Measurements from ENCODE around the gene KRTAP12-2.

DNA sequence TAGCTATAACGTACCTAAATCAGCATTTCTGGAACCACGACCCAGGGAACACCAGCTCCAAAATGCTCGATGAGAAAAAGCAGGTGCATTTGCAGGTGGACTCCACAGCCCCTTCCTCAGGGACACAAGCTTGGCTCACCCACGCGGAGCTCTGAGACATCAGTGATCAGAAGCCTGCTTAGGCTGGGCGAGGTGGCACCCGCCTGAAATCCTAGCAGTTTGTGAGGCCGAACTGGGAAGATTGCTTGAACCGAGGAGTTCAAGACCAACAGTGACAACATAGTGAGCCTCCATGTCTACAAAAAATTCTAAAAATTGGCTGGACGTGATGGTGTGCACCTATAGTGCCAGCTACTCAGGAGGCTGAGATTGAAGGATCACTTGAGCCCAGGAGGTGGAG, 47.1 kb upstream of the KRTAP12-2 start:
- TF ChIP-seq ZNF274 (IDR thresholded peaks at IDR 0.05; ENCODE audit: low read length) (no peak), ZNF274 (tag by site-specific recombination; IDR thresholded peaks at IDR 0.05; ENCODE audit: borderline replicate concordance) (no peak), BCL11A (tag by site-specific recombination; IDR thresholded peaks at IDR 0.05; ENCODE audit: low read depth) (no peak)
- TF ChIP-seq, protein P1, sequence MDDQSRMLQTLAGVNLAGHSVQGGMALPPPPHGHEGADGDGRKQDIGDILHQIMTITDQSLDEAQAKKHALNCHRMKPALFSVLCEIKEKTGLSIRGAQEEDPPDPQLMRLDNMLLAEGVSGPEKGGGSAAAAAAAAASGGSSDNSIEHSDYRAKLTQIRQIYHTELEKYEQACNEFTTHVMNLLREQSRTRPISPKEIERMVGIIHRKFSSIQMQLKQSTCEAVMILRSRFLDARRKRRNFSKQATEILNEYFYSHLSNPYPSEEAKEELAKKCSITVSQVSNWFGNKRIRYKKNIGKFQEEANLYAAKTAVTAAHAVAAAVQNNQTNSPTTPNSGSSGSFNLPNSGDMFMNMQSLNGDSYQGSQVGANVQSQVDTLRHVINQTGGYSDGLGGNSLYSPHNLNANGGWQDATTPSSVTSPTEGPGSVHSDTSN (CRISPR knock-in tag; IDR thresholded peaks at IDR 0.05) = no peak
